Colonic mucosa (tissue), 4 donors: ENCODE results near the gene SLAMF1. TPM values are rescaled to one million over a fixed set of nuclear protein-coding genes. Genes with fewer than 3 reads are reported as not detected.
"Not testable (repeated sequence)": the region's sequence is repeated elsewhere in the genome, so short reads cannot be mapped to it uniquely, and the experiment has no call there.

Experiments used
- DNase-seq: peaks from one replicate; pipeline ENCODE4 v3.0.0-alpha.2; 2020
- H3K27ac ChIP-seq: fragments of 200-600 bp; one replicate; pipeline ENCODE4 v1.8.0; 2021
- H3K27me3 ChIP-seq: fragments of 200-600 bp; one replicate; pipeline ENCODE4 v1.8.0; 2021
- H3K36me3 ChIP-seq: fragments of 200-600 bp; one replicate; pipeline ENCODE4 v1.8.0; 2021
- H3K4me1 ChIP-seq: fragments of 200-600 bp; one replicate; pipeline ENCODE4 v1.8.0; 2021; ENCODE audit warnings: mild to moderate bottlenecking
- H3K4me3 ChIP-seq: fragments of 200-600 bp; one replicate; pipeline ENCODE4 v1.8.0; 2021
- H3K9ac ChIP-seq, 2 donors: one replicate each; pipeline ENCODE4 v1.7.0; 2013; ENCODE audit warnings: control low read depth in 2 of 2, low read depth in 2 of 2, low read length in 2 of 2
- H3K9me3 ChIP-seq: fragments of 200-600 bp; one replicate; pipeline ENCODE4 v1.8.0; 2021
- intact Hi-C: fragments of 100-400 bp; cut with DNase I; formaldehyde crosslinking; loops from one replicate; pipeline ENCODE4 v1.14.1; 2022
- total RNA-seq, 2 donors: library from RNA; stranded (reverse); fragmentation: NEBNext Ultra II Directional in 1 of 2; extraction: Animal tissue kit (Norgen Biotek cat#: 25700) in 1 of 2; gene quantifications; one replicate each; pipeline ENCODE4 v1.2.1, GENCODE V29; 2021
- TF ChIP-seq, protein P1 (sequence below): fragments of 200-600 bp; IDR thresholded peaks from one replicate; pipeline ENCODE4 v1.8.0; 2022; ENCODE audit warnings: antibody characterized with exemption, mild to moderate bottlenecking
- donor health status: healthy.
- donor health status: DM: no; HTN: no; CAD: no.
- donor health status: DM: no; HTN: no; CAD: no.

The SLAMF1 gene
- total RNA-seq, 2 donors from 2014 or later = 0.69 to 1.2 TPM

DNA sequence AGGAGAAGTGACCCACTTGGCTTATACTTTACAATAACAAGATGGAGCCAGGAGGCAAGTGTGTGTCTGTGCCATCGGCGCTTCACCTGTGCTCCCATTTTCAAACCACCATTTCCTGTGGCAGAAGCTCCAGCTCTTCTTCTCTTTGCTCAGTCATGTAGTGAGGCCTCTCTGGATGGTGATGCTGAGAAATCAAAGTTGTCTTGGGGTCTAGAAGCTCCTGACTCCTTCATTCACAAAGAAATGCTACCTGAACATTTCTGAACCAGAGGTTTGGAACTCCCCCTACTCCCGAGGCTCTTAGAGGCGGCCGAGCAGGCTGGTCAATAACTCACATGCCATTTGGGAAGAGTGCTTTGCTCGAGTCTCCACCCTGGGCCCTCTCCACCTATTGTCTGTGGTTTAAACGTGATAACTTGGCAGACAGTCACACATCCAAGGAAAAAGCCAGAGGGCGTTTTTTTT, 18.0 kb downstream of the SLAMF1 start:
- H3K4me1 ChIP-seq = no peaks in the 10 kb centered on the region
- no peaks in the 10 kb centered on the region for H3K9me3 ChIP-seq
- no peak overlapping the region for H3K9ac ChIP-seq
- intact Hi-C loops = no loop called here
- H3K27me3 ChIP-seq = no peaks in the 10 kb centered on the region
- TF ChIP-seq, protein P1, sequence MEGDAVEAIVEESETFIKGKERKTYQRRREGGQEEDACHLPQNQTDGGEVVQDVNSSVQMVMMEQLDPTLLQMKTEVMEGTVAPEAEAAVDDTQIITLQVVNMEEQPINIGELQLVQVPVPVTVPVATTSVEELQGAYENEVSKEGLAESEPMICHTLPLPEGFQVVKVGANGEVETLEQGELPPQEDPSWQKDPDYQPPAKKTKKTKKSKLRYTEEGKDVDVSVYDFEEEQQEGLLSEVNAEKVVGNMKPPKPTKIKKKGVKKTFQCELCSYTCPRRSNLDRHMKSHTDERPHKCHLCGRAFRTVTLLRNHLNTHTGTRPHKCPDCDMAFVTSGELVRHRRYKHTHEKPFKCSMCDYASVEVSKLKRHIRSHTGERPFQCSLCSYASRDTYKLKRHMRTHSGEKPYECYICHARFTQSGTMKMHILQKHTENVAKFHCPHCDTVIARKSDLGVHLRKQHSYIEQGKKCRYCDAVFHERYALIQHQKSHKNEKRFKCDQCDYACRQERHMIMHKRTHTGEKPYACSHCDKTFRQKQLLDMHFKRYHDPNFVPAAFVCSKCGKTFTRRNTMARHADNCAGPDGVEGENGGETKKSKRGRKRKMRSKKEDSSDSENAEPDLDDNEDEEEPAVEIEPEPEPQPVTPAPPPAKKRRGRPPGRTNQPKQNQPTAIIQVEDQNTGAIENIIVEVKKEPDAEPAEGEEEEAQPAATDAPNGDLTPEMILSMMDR = no peak
- peak overlapping the region; percentile 34 for H3K27ac ChIP-seq
- DNase-seq = no peak
- H3K4me3 ChIP-seq = no peak overlapping the region
- H3K36me3 ChIP-seq = no peaks in the 10 kb centered on the region

DNA sequence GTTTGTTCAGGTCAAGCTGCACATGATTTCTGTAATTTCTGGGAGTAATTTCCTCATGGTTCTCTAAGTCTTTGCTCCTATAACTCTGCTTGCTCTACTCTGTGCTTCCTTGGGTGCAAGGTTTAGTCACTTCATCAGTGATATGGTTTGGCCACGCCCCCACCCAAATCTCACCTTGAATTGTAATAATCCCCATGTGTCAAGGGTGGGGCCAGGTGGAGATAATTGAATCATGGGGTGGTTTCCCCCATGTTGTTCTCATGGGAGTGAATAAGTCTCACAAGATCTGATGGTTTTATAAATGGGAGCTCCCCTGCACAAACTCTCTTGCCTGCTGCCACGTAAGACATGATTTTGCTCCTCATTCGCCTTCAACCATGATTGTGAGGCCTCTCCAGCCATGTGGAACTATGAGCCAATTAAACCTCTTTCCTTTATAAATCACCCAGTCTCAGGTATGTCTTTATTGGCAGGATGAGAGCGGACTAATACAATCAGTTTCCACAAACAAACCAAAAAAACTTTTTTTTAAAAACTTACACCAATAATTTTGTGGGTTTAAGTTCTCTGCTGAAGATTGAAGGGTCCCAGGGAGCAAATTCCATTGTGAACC, 19.1 kb downstream of the SLAMF1 start:
- intact Hi-C loops, H3K9me3 ChIP-seq, H3K4me1 ChIP-seq, H3K9ac ChIP-seq, H3K4me3 ChIP-seq, H3K27ac ChIP-seq, DNase-seq, H3K36me3 ChIP-seq, H3K27me3 ChIP-seq: not testable (repeated sequence)

DNA sequence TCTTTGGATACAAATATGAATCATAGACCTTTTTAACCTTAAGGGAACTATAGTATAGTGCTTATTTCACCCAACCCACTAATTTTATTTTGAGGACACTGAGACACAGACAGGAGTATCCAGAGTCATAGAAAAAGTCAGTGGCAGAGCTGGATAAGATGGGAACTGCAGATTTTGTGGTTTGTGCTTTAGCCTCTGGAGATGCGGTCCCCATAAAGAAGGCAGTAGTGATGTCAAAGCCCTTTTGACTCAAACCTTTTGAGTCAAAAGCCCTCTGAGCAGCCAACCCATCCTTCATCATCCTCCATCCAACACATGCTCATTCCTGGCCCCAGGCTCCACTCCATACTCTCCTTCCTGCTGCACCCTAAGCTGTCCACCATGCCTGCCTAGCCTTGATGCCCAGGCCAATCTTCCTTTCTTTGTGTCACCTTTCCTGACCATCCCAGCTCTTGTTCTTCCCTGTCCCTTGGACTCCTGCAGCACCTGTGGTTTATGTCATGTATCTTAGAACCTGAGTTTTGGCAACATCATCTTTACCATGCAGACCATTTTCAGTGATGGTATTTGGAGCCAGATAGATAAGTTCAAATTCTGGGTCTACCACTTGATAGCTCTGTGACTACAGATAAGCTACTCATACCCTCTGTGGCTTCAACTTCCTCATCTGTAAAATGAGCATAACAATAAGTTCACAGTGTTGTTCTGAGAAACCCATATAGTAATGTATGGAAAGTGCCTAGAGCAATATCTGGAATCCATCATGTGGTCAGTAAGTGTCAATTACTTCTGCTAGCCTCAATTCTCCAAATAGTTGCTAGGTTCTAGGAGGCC, 20.1 kb downstream of the SLAMF1 start:
- no peaks in the 10 kb centered on the region for H3K4me1 ChIP-seq
- TF ChIP-seq, protein P1 = no peak
- H3K4me3 ChIP-seq = no peak overlapping the region
- no peak for DNase-seq
- H3K9me3 ChIP-seq = no peaks in the 10 kb centered on the region
- no peaks in the 10 kb centered on the region for H3K27me3 ChIP-seq
- H3K27ac ChIP-seq = no peak overlapping the region
- no peak overlapping the region for H3K9ac ChIP-seq
- intact Hi-C loops = no loop called here
- H3K36me3 ChIP-seq = no peaks in the 10 kb centered on the region

DNA sequence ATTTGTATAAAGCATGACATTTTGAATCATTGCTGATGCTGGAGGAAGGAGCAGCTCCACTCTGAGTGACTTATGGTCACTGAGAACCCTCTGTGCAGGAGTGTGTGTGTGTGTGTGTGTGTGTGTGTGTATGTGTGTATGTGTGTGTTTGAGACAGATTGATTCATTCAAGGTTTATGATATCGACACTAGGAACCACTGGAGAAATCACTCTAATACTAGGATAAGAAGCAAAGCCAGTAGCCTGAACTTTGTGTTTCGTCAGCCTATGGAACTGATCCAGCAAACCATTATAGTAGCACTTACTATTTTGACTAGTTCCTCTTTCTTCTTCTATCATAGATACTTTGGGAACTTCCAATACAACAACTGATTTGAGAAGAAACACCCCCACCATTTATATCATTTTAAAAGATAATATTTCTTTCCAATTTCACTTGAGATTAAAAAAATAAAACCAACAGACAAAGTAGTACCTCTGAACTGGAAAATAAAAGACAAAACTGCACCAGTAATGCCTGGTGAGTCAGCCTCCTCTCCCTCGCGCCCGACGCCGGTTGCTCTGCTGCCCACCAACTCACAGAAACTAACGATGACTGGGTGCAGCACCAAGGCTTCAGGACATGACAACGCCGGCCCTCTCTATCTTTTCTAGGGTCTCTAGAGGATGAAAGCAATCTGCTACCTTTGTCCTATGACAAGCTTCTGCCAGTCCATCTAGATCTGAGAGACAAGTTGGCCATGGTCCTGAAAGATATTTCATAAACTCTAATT, 20.9 kb downstream of the SLAMF1 start:
- no peak for DNase-seq
- Histone ChIP-seq H3K4me3 (no peak overlapping the region), H3K9me3 (no peaks in the 10 kb centered on the region), H3K27ac (no peak overlapping the region), H3K4me1 (no peaks in the 10 kb centered on the region), H3K36me3 (no peaks in the 10 kb centered on the region), H3K27me3 (no peaks in the 10 kb centered on the region), H3K9ac (no peak overlapping the region)
- intact Hi-C loops = no loop called here
- TF ChIP-seq, protein P1 = no peak

DNA sequence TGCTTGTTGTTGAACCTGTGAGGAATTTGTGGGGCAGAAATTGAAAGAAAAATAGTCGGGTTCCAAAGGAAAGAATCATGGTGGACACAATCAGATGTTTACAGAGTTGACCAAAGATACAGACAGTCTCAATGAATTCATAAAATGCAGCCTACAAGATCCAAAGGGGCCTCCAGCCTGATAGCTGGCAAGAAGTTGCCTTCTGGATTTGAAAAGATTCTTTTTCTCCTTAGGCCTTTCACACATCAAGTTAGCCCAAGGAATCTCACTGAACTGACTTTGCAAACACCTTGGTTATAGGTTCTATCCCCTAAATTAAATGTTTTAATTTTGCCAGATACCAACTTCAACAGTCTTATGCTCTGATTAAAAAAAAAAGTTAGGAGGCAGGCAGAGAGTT, 21.5 kb downstream of the SLAMF1 start:
- no peaks in the 10 kb centered on the region for H3K36me3 ChIP-seq
- DNase-seq = no peak
- intact Hi-C loops = no loop called here
- no peak overlapping the region for H3K27ac ChIP-seq
- H3K4me3 ChIP-seq = no peak overlapping the region
- TF ChIP-seq, protein P1 = no peak
- H3K9ac ChIP-seq = no peak overlapping the region
- no peaks in the 10 kb centered on the region for H3K27me3 ChIP-seq
- H3K9me3 ChIP-seq = no peaks in the 10 kb centered on the region
- H3K4me1 ChIP-seq = no peaks in the 10 kb centered on the region
